Activated CD8-positive, alpha-beta memory T cell treated with anti-CD3 and anti-CD28 coated beads, Interleukin-2, amount 50 U/mL, for 4 hours (primary cell): ENCODE measurements around the gene MYCBP2.
"Not testable (repeated sequence)": the region's sequence is repeated elsewhere in the genome, so short reads cannot be mapped to it uniquely, and the experiment has no call there.

Experiments used
- DNase-seq: peaks from one replicate; pipeline ENCODE4 v3.0.0-alpha.2; 2020

Gene MYCBP2

GRCh38 chr13:77019756-77020155 is 307.1 kb downstream of the MYCBP2 start:
- no peak for DNase-seq

GRCh38 chr13:77016888-77017623 is 309.8 kb downstream of the MYCBP2 start:
- no peak for DNase-seq

GRCh38 chr13:77016251-77016812 is 310.6 kb downstream of the MYCBP2 start:
- DNase-seq, result no peak

- no peak for DNase-seq
These were observed 311.8 kb downstream of the MYCBP2 start for GRCh38 chr13:77014906-77015685.

- DNase-seq, result no peak
These were observed 312.9 kb downstream of the MYCBP2 start for GRCh38 chr13:77013853-77014542.

GRCh38 chr13:77009719-77010118 is 317.2 kb downstream of the MYCBP2 start:
- not testable (repeated sequence) for DNase-seq

- no peak for DNase-seq
These were observed 317.9 kb downstream of the MYCBP2 start for GRCh38 chr13:77009011-77009410.

- not testable (repeated sequence) for DNase-seq
These were observed 318.6 kb downstream of the MYCBP2 start for GRCh38 chr13:77008337-77008736.

GRCh38 chr13:77002590-77003190 is 324.2 kb downstream of the MYCBP2 start:
- DNase-seq, result no peak

- DNase-seq, result no peak
These were observed 324.8 kb downstream of the MYCBP2 start for GRCh38 chr13:77001963-77002587.

- DNase-seq, result no peak
These were observed 325.4 kb downstream of the MYCBP2 start for GRCh38 chr13:77001540-77001939.

- no peak for DNase-seq
These were observed 326.4 kb downstream of the MYCBP2 start for GRCh38 chr13:77000475-77000874.
